ENCODE data around the gene DHDH. TPM values are rescaled to one million over a fixed set of nuclear protein-coding genes. Genes with fewer than 3 reads are reported as not detected.

DHDH gene
- total RNA-seq, 2 donors from 2014 or later: 0.44 to 2.3 TPM

DNA sequence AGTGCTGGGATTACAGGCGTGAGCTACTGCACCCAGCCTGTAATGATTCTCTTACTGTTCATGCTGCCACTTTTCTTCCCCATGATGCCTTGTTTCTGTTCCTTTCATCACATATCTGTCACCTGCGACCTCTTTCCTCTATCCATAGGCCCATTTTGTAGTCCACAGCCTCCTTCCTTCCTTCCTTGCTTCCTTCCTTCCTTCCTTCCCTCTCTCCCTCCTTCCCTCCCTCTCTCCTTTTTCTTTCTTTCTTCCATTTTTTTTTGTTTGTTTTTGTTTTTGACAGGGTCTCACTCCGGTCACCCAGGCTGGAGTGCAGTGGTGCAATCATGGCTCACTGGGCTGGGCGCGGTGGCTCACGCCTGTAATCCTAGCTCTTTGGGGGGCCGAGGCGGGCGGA lies 55.4 kb downstream of the DHDH start:
- Histone ChIP-seq H3K27ac (ENCODE audit: low read depth, low read length) (no peak overlapping the region), H3K4me3 (ENCODE audit: low read length) (no peak overlapping the region), H3K27me3 (ENCODE audit: control insufficient read depth, insufficient read depth, low read length, poor library complexity, severe bottlenecking) (no peaks in the 10 kb centered on the region), H3K4me1 (ENCODE audit: control insufficient read depth, insufficient read depth, low read length) (no peaks in the 10 kb centered on the region), H3K36me3 (ENCODE audit: control insufficient read depth, insufficient read depth, low read length) (peaks cover 40% of the 10 kb centered on the region), H3K9me3 (ENCODE audit: control insufficient read depth, low read length) (no peaks in the 10 kb centered on the region), H3K9ac (ENCODE audit: extremely low read depth, low read length, poor library complexity, severe bottlenecking) (no peak overlapping the region)
- TF ChIP-seq, protein P1, sequence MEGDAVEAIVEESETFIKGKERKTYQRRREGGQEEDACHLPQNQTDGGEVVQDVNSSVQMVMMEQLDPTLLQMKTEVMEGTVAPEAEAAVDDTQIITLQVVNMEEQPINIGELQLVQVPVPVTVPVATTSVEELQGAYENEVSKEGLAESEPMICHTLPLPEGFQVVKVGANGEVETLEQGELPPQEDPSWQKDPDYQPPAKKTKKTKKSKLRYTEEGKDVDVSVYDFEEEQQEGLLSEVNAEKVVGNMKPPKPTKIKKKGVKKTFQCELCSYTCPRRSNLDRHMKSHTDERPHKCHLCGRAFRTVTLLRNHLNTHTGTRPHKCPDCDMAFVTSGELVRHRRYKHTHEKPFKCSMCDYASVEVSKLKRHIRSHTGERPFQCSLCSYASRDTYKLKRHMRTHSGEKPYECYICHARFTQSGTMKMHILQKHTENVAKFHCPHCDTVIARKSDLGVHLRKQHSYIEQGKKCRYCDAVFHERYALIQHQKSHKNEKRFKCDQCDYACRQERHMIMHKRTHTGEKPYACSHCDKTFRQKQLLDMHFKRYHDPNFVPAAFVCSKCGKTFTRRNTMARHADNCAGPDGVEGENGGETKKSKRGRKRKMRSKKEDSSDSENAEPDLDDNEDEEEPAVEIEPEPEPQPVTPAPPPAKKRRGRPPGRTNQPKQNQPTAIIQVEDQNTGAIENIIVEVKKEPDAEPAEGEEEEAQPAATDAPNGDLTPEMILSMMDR (conservative IDR thresholded peaks at IDR 0.05): no peak
- no peak overlapping the region for H3K4me3 Mint-ChIP-seq
- DNase-seq: no peak
- no peak overlapping the region for H3K27ac Mint-ChIP-seq
- H3K27me3 Mint-ChIP-seq (ENCODE audit: insufficient read depth): no peaks in the 10 kb centered on the region
- 93 to 96% methylated on average over 2 to 9 of the region's 9 CpGs for WGBS, 2 experiments (ENCODE audit: insufficient coverage in 1 of 2, insufficient read length in 1 of 2)
- no peaks in the 10 kb centered on the region for H3K9me3 Mint-ChIP-seq
- H3K4me1 Mint-ChIP-seq: peaks cover 12% of the 10 kb centered on the region
- H3K36me3 Mint-ChIP-seq (ENCODE audit: low read depth): peaks cover 48% of the 10 kb centered on the region

DNA sequence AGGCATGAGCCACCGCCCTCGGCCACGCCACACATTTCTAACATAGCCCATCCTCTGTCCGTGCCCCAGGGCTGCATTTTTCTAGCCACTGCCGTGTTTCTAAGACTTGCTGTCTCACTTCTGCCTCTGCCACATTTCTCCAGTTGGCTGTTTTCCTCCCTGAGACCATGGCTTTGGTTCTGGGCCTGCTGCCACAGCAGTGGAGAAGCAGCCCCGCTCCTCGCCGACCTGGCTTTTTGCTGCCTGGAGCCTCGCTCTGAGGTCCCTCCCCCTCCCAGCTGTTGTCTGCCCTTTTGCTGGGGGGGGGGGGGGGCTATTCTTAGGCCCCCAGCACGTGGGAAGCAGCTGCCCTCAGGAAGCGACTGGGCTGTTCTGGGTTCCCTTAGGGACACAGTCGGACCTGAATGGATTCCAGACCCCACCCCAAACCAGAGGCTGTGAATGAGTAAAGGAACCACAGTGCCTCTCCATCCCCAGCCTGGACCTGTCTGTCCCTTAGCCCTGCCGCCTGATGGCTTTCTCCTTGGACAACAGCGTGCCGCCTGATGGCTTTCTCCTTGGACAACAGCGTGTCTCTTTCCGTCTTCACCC lies 56.3 kb downstream of the DHDH start:
- Mint-ChIP-seq H3K36me3 (ENCODE audit: low read depth) (peaks cover 47% of the 10 kb centered on the region), H3K4me1 (peaks cover 18% of the 10 kb centered on the region), H3K27me3 (ENCODE audit: insufficient read depth) (no peaks in the 10 kb centered on the region), H3K9me3 (no peaks in the 10 kb centered on the region), H3K4me3 (peak overlapping the region; percentile 4), H3K27ac (no peak overlapping the region)
- peaks cover 4% of the 10 kb centered on the region for H3K4me1 ChIP-seq (ENCODE audit: control insufficient read depth, insufficient read depth, low read length)
- no peak overlapping the region for H3K27ac ChIP-seq (ENCODE audit: low read depth, low read length)
- 95 to 98% methylated on average over 9 to 14 of the region's 17 CpGs for WGBS, 2 experiments (ENCODE audit: insufficient coverage in 1 of 2, insufficient read length in 1 of 2)
- peaks cover 36% of the 10 kb centered on the region for H3K36me3 ChIP-seq (ENCODE audit: control insufficient read depth, insufficient read depth, low read length)
- H3K9ac ChIP-seq (ENCODE audit: extremely low read depth, low read length, poor library complexity, severe bottlenecking): no peak overlapping the region
- no peak for DNase-seq
- H3K27me3 ChIP-seq (ENCODE audit: control insufficient read depth, insufficient read depth, low read length, poor library complexity, severe bottlenecking): no peaks in the 10 kb centered on the region
- no peaks in the 10 kb centered on the region for H3K9me3 ChIP-seq (ENCODE audit: control insufficient read depth, low read length)
- H3K4me3 ChIP-seq (ENCODE audit: low read length): no peak overlapping the region
- TF ChIP-seq, protein P1 (conservative IDR thresholded peaks at IDR 0.05): no peak

DNA sequence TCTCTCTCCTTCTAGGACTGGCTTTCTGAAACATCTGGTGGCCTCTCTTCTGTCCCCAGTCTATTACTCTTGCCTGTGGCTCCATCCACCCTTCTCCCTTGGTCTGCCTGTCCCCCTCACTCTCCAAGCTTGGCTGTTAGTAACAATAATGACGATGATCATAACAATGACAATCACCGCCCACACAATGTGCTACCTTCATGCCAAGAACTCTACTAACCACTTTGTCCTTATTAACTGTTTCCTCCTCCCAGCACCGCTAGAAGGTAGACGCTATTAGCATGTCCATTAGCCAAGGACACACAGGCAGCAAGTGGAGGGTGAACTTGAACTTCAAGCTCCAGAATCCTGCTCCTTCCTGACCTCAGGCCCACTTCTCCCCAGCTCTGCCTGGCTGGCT lies 56.9 kb downstream of the DHDH start:
- Histone ChIP-seq H3K4me3 (ENCODE audit: low read length) (no peak overlapping the region), H3K4me1 (ENCODE audit: control insufficient read depth, insufficient read depth, low read length) (peaks cover 4% of the 10 kb centered on the region), H3K9me3 (ENCODE audit: control insufficient read depth, low read length) (no peaks in the 10 kb centered on the region), H3K36me3 (ENCODE audit: control insufficient read depth, insufficient read depth, low read length) (peaks cover 30% of the 10 kb centered on the region), H3K27me3 (ENCODE audit: control insufficient read depth, insufficient read depth, low read length, poor library complexity, severe bottlenecking) (no peaks in the 10 kb centered on the region), H3K27ac (ENCODE audit: low read depth, low read length) (no peak overlapping the region), H3K9ac (ENCODE audit: extremely low read depth, low read length, poor library complexity, severe bottlenecking) (no peak overlapping the region)
- Mint-ChIP-seq H3K4me3 (peak overlapping the region; percentile 4), H3K27me3 (ENCODE audit: insufficient read depth) (no peaks in the 10 kb centered on the region), H3K9me3 (no peaks in the 10 kb centered on the region), H3K36me3 (ENCODE audit: low read depth) (peaks cover 41% of the 10 kb centered on the region), H3K27ac (no peak overlapping the region), H3K4me1 (peaks cover 23% of the 10 kb centered on the region)
- TF ChIP-seq, protein P1 (conservative IDR thresholded peaks at IDR 0.05): no peak
- WGBS, 2 experiments (ENCODE audit: insufficient coverage in 1 of 2, insufficient read length in 1 of 2): 82 to 85% methylated on average over 3 to 4 of the region's 4 CpGs
- DNase-seq: no peak

Measured in endodermal cell (in vitro differentiated cells).